B cell (primary cell): ENCODE measurements around the gene WDR19.

ENCODE experiments used
- EZH2 ChIP-seq: IDR thresholded peaks from 2 replicates; pipeline ENCODE4 v1.6.1; 2012; ENCODE audit warnings: borderline replicate concordance, low read depth, mild to moderate bottlenecking, moderate library complexity, low read length; ENCODE audit not compliant: insufficient read depth, poor library complexity, severe bottlenecking
- TF ChIP-seq, protein P1 (sequence below): fragments of 200-600 bp; IDR thresholded peaks from one replicate; pipeline ENCODE4 v1.8.0; 2022; ENCODE audit warnings: antibody characterized with exemption, mild to moderate bottlenecking

DNA sequence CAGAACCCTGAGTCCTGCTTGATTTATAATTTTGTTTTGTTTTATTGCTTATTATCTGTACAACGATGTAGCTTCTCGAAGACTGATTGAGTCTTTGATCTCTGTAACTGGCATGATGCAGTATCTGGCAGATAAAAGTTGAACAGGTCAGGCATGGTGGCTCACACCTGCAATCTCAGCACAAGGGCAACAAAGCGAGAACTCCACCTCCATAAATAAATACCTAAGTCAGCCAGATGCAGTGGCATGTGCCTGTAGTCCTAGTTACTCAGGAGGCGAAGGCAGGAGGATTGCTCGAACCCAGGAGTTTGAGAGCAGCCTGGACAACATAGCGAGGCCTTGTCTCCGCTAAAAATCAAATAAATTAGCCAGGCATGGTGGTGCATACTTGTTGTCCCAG is 15.7 kb upstream of the WDR19 start:
- TF ChIP-seq, protein P1, sequence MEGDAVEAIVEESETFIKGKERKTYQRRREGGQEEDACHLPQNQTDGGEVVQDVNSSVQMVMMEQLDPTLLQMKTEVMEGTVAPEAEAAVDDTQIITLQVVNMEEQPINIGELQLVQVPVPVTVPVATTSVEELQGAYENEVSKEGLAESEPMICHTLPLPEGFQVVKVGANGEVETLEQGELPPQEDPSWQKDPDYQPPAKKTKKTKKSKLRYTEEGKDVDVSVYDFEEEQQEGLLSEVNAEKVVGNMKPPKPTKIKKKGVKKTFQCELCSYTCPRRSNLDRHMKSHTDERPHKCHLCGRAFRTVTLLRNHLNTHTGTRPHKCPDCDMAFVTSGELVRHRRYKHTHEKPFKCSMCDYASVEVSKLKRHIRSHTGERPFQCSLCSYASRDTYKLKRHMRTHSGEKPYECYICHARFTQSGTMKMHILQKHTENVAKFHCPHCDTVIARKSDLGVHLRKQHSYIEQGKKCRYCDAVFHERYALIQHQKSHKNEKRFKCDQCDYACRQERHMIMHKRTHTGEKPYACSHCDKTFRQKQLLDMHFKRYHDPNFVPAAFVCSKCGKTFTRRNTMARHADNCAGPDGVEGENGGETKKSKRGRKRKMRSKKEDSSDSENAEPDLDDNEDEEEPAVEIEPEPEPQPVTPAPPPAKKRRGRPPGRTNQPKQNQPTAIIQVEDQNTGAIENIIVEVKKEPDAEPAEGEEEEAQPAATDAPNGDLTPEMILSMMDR = no peak
- TF ChIP-seq EZH2 = no peak
